HEK293 (cell line): ENCODE results near the gene ELAVL1.

ENCODE experiments used
- CTCF ChIA-PET: fragments of 350-600 bp; formaldehyde crosslinking; extraction: SDS; loops from one replicate; lab custom pipeline; 2021; ENCODE audit warnings: antibody characterized with exemption; lab: Yijun Ruan, JAX
- POLR2A ChIA-PET: fragments of 300-600 bp; formaldehyde crosslinking; extraction: SDS; loops from one replicate; lab custom pipeline; 2020; ENCODE audit warnings: antibody characterized with exemption, inconsistent platforms; lab: Yijun Ruan, JAX
- H3K27ac ChIP-seq: fragments of 200-500 bp; sonication (Bioruptor generic); 2 replicates; pipeline ENCODE4 v1.5.1; 2014; ENCODE audit warnings: low read depth, low read length, control low read depth, inconsistent platforms; ENCODE audit errors: extremely low read depth
- H3K36me3 ChIP-seq, 2 experiments: fragments of 200-500 bp in 1 of 2; sonication (Bioruptor generic) in 1 of 2; 1 replicate in 1 of 2; 2 replicates in 1 of 2; pipeline ENCODE4 v1.5.1; 2014 to 2017; ENCODE audit warnings: inconsistent platforms in 2 of 2, low read length in 2 of 2; ENCODE audit not compliant: control insufficient read depth in 2 of 2, insufficient read depth in 1 of 2
- H3K4me1 ChIP-seq: fragments of 200-500 bp; sonication (Bioruptor generic); 2 replicates; pipeline ENCODE4 v1.5.1; 2014; ENCODE audit warnings: mild to moderate bottlenecking, low read length, inconsistent platforms; ENCODE audit not compliant: control insufficient read depth, insufficient read depth
- H3K4me3 ChIP-seq: 2 replicates; pipeline ENCODE4 v1.5.1; 2011; ENCODE audit warnings: low read depth, mild to moderate bottlenecking, control low read depth, low read length, moderate library complexity
- H3K9me3 ChIP-seq: fragments of 200-500 bp; sonication (Bioruptor generic); 2 replicates; pipeline ENCODE4 v1.5.1; 2014; ENCODE audit warnings: low read depth, low read length, inconsistent platforms; ENCODE audit not compliant: control insufficient read depth, insufficient read depth
- BCL11B ChIP-seq: fragments of 450-650 bp; formaldehyde crosslinking; IDR thresholded peaks from 2 replicates; pipeline ENCODE4 v1.5.1; 2016; ENCODE audit warnings: low read depth, missing biosample characterization, missing genetic modification characterization
- KLF8 ChIP-seq: fragments of 450-650 bp; formaldehyde crosslinking; IDR thresholded peaks from 2 replicates; pipeline ENCODE4 v1.5.1; 2016; ENCODE audit warnings: missing biosample characterization, missing genetic modification characterization
- MEIS1 ChIP-seq: sonication (generic); formaldehyde crosslinking; IDR thresholded peaks from 2 replicates; pipeline ENCODE4 v1.8.1; 2022; ENCODE audit warnings: missing genetic modification reagents, mild to moderate bottlenecking, borderline replicate concordance
- OSR2 ChIP-seq: fragments of 450-650 bp; formaldehyde crosslinking; IDR thresholded peaks from 2 replicates; pipeline ENCODE4 v1.5.1; 2016; ENCODE audit warnings: missing biosample characterization, missing genetic modification characterization
- PATZ1 ChIP-seq: fragments of 450-650 bp; formaldehyde crosslinking; IDR thresholded peaks from 2 replicates; pipeline ENCODE4 v1.5.1; 2016; ENCODE audit warnings: missing biosample characterization, missing genetic modification characterization
- PBX3 ChIP-seq: sonication (generic); formaldehyde crosslinking; IDR thresholded peaks from 2 replicates; pipeline ENCODE4 v1.8.1; 2022; ENCODE audit warnings: mild to moderate bottlenecking, moderate library complexity, missing genetic modification reagents
- SETDB1 ChIP-seq: IDR thresholded peaks from one replicate; pipeline ENCODE4 v1.6.1; 2017; ENCODE audit warnings: mild to moderate bottlenecking, low read length, moderate library complexity, mixed read lengths; ENCODE audit not compliant: insufficient read length
- SP3 ChIP-seq: fragments of 450-650 bp; formaldehyde crosslinking; IDR thresholded peaks from 2 replicates; pipeline ENCODE4 v1.5.1; 2016; ENCODE audit warnings: missing biosample characterization, missing genetic modification characterization
- YY2 ChIP-seq: fragments of 450-650 bp; formaldehyde crosslinking; IDR thresholded peaks from 2 replicates; pipeline ENCODE4 v1.5.1; 2016; ENCODE audit warnings: missing biosample characterization, missing genetic modification characterization
- ZBTB10 ChIP-seq: fragments of 450-650 bp; formaldehyde crosslinking; IDR thresholded peaks from 2 replicates; pipeline ENCODE4 v1.5.1; 2016; ENCODE audit warnings: missing biosample characterization, missing genetic modification characterization
- ZBTB20 ChIP-seq: fragments of 450-650 bp; formaldehyde crosslinking; IDR thresholded peaks from 2 replicates; pipeline ENCODE4 v1.5.1; 2016; ENCODE audit warnings: missing biosample characterization, missing genetic modification characterization
- ZBTB6 ChIP-seq: fragments of 450-650 bp; formaldehyde crosslinking; IDR thresholded peaks from 2 replicates; pipeline ENCODE4 v1.5.1; 2017; ENCODE audit warnings: missing biosample characterization, missing genetic modification characterization
- ZNF148 ChIP-seq: fragments of 450-650 bp; formaldehyde crosslinking; IDR thresholded peaks from 2 replicates; pipeline ENCODE4 v1.5.0; 2017; ENCODE audit warnings: missing biosample characterization, missing genetic modification characterization, borderline replicate concordance
- ZNF175 ChIP-seq: fragments of 450-650 bp; formaldehyde crosslinking; IDR thresholded peaks from 2 replicates; pipeline ENCODE4 v1.5.1; 2016; ENCODE audit warnings: missing biosample characterization, missing genetic modification characterization
- ZNF302 ChIP-seq: fragments of 450-650 bp; formaldehyde crosslinking; IDR thresholded peaks from 2 replicates; pipeline ENCODE4 v1.5.1; 2016; ENCODE audit warnings: missing biosample characterization, missing genetic modification characterization, low read depth
- ZNF341 ChIP-seq: fragments of 450-650 bp; formaldehyde crosslinking; IDR thresholded peaks from 2 replicates; pipeline ENCODE4; 2016; ENCODE audit warnings: low read depth, missing biosample characterization, missing genetic modification characterization
- ZNF362 ChIP-seq: fragments of 450-650 bp; formaldehyde crosslinking; IDR thresholded peaks from 2 replicates; pipeline ENCODE4 v1.5.1; 2016; ENCODE audit warnings: missing biosample characterization, missing genetic modification characterization
- ZNF391 ChIP-seq: fragments of 450-650 bp; formaldehyde crosslinking; IDR thresholded peaks from 2 replicates; pipeline ENCODE4 v1.5.1; 2016; ENCODE audit warnings: low read depth, missing biosample characterization, missing genetic modification characterization, borderline replicate concordance
- ZNF394 ChIP-seq: fragments of 450-650 bp; formaldehyde crosslinking; IDR thresholded peaks from 2 replicates; pipeline ENCODE4 v1.5.1; 2016; ENCODE audit warnings: missing biosample characterization, missing genetic modification characterization, mild to moderate bottlenecking, moderate library complexity, borderline replicate concordance
- ZNF416 ChIP-seq: fragments of 450-650 bp; formaldehyde crosslinking; IDR thresholded peaks from 2 replicates; pipeline ENCODE4 v1.5.1; 2016; ENCODE audit warnings: missing biosample characterization, missing genetic modification characterization

Gene ELAVL1

GRCh38 chr19:7979011-7979410 is 26.4 kb downstream of the ELAVL1 start:
- Histone ChIP-seq H3K4me1 (no peaks in the 10 kb centered on the region), H3K4me3 (no peak overlapping the region), H3K27ac (no peak overlapping the region), H3K36me3 (peaks cover 10 to 94% of the 10 kb centered on the region in 2 experiments)
- CTCF ChIA-PET = interaction anchor here (0.5 kb wide), 1 partner anchor 492 kb away, joined by 3 read pairs; no protein-coding TSS in a partner anchor
- POLR2A ChIA-PET = no interaction called here
- no peak for TF ChIP-seq ZNF148 (tag by site-specific recombination)
- TF ChIP-seq ZNF391 (tag by site-specific recombination) = no peak
- no peak for TF ChIP-seq SP3
- TF ChIP-seq ZNF394 (tag by site-specific recombination) = no peak
- TF ChIP-seq YY2 (tag by site-specific recombination) = no peak
- no peak for TF ChIP-seq MEIS1 (CRISPR knock-in tag)
- no peak for TF ChIP-seq PBX3 (CRISPR knock-in tag)
- TF ChIP-seq PATZ1 (tag by site-specific recombination) = no peak
- no peak for TF ChIP-seq ZNF175 (tag by site-specific recombination)
- TF ChIP-seq, all 188 proteins: peak for 0
- no peaks in the 10 kb centered on the region for H3K9me3 ChIP-seq

GRCh38 chr19:7978179-7978825 is 27.1 kb downstream of the ELAVL1 start:
- Histone ChIP-seq H3K9me3 (no peaks in the 10 kb centered on the region), H3K4me1 (no peaks in the 10 kb centered on the region), H3K36me3 (peaks cover 11 to 94% of the 10 kb centered on the region in 2 experiments), H3K27ac (no peak overlapping the region), H3K4me3 (no peak overlapping the region)
- POLR2A ChIA-PET = no interaction called here
- CTCF ChIA-PET = interaction anchor here (0.6 kb wide), 1 partner anchor 136 kb away, joined by 3 read pairs; no protein-coding TSS in a partner anchor
- no peak for TF ChIP-seq ZBTB10 (tag by site-specific recombination)
- no peak for TF ChIP-seq SETDB1
- no peak for TF ChIP-seq OSR2 (tag by site-specific recombination)
- no peak for TF ChIP-seq ZBTB6 (tag by site-specific recombination)
- TF ChIP-seq ZBTB20 = no peak
- TF ChIP-seq KLF8 (tag by site-specific recombination) = no peak
- no peak for TF ChIP-seq BCL11B (tag by site-specific recombination)
- no peak for TF ChIP-seq ZNF416
- TF ChIP-seq ZNF362 (tag by site-specific recombination) = no peak
- TF ChIP-seq ZNF302 = no peak
- no peak for TF ChIP-seq ZNF341 (tag by site-specific recombination)
